ENCODE measurements around the gene MDFI.

Gene MDFI

DNA sequence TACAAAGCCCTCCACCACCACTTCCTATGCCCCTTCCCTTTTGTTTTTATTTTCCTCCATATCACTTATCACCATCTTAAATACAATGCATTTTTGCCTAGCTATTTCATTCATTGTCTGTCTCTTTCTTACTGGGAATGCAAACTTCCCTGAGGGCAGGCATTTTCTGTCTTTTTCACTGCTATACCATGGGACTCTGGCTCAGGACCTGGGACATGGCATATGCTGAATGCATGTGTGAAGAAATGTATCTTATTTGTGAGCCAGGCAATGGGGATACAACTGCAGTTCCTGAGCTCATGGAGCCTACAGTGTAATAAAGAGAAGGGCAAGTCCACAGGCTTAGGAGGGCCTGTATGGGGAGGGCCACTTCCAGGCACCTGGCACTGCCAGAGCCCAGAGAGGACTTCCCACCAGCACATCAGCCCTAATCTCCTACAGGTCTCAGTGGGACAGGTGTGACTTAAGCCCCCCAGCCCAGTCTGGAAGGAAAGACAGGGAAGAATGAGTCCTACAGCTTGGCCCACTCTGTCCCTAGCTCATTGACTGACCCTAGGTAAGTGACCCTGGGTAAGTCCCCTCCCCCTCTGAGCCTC lies 53.9 kb downstream of the MDFI start:
- TF ChIP-seq POLR2A (IDR thresholded peaks at IDR 0.05; ENCODE audit: low read length) (no peak), GATA1 (IDR thresholded peaks at IDR 0.05; ENCODE audit: low read depth, low read length) (no peak)

DNA sequence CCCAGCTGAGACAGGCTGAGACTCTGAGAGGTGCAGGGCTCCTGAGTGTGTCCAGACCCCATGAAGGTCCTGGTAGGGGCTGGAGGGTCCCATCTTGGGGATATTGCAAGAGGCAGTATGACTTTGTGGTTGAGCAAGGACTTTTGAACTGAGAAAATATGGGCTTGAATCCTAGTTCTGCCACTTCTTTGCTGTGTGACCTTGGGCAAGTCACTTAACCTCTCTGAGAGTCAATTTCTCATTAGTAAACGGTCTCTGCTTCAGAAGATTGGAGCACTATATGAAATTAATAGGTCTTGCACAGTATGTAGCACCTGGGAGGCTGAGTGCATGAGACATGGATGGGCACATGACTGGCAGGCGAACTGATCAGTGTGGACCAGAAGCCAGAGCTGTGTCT lies 54.5 kb downstream of the MDFI start:
- no peak for DNase-seq
- TF ChIP-seq GATA1 (IDR thresholded peaks at IDR 0.05; ENCODE audit: low read depth, low read length) = no peak
- no peak for TF ChIP-seq POLR2A (IDR thresholded peaks at IDR 0.05; ENCODE audit: low read length)

More for the DNA sequence above, 53.9 kb downstream of the MDFI start:
- DNase-seq = no peak

GRCh38 chr6:41693281-41694240 lies 55.3 kb downstream of the MDFI start:
- no peak for TF ChIP-seq POLR2A (IDR thresholded peaks at IDR 0.05; ENCODE audit: low read length)
- no peak for DNase-seq

DNA sequence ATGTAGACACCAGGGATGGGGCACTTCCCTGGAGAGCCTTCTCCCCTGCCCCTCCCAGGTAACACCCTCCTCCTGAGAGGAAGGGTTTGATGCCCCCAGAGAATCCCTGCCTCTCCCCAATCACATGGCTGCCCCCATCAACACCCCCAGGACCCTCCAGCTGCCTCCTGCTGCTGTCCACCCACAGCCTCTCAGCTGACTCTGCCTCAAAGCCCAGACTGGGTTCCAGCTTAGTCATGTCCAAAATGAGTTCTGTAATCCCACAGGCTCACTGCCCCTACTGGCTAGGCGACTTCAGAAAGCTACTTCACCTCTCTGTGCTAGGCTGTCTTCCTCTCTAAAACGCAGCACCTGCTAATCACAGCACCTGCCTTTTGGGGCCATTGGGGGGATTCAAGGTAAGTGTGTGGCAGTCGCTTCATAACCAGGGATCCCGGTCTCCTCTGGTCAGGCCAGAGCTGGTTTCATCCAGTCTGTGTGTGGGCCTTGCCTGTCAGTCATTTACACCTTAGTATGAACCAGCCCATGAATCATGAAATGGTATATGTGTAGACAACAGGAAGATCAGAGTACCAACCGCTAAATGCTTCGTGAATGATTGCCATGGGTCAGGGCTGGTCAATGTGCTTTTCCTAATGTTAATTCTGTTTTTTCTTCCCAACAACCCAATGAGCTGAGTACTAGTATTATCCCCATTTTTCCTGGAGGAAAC lies 56.7 kb downstream of the MDFI start:
- TF ChIP-seq POLR2A (IDR thresholded peaks at IDR 0.05; ENCODE audit: low read length) = no peak
- no peak for TF ChIP-seq GATA1 (IDR thresholded peaks at IDR 0.05; ENCODE audit: low read depth, low read length)
- DNase-seq = no peak

DNA sequence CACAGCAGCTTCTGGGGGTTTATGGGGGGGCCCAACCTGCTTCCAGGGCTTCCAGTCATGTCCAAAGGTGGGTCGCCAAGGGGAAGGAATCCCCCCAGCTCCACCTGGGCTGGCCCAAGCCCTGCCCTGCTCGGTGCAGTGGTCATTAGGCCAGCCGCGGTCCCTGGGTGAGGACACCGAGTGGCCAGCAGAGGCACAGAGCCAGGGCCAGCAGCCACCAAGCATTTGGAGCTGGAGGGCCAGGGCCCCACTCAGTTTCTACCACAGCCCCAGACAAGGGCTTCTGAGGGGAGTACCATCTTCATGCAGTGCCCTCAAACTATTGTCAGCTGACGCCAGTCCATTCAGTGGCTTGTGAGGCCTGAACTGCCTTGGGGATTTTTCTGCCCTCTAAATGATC lies 57.6 kb downstream of the MDFI start:
- no peak for DNase-seq
- TF ChIP-seq GATA1 (IDR thresholded peaks at IDR 0.05; ENCODE audit: low read depth, low read length) = no peak

GRCh38 chr6:41696788-41697187 lies 58.5 kb downstream of the MDFI start:
- TF ChIP-seq GATA1 (IDR thresholded peaks at IDR 0.05; ENCODE audit: low read depth, low read length) (no peak), POLR2A (IDR thresholded peaks at IDR 0.05; ENCODE audit: low read length) (no peak)
- DNase-seq = no peak

DNA sequence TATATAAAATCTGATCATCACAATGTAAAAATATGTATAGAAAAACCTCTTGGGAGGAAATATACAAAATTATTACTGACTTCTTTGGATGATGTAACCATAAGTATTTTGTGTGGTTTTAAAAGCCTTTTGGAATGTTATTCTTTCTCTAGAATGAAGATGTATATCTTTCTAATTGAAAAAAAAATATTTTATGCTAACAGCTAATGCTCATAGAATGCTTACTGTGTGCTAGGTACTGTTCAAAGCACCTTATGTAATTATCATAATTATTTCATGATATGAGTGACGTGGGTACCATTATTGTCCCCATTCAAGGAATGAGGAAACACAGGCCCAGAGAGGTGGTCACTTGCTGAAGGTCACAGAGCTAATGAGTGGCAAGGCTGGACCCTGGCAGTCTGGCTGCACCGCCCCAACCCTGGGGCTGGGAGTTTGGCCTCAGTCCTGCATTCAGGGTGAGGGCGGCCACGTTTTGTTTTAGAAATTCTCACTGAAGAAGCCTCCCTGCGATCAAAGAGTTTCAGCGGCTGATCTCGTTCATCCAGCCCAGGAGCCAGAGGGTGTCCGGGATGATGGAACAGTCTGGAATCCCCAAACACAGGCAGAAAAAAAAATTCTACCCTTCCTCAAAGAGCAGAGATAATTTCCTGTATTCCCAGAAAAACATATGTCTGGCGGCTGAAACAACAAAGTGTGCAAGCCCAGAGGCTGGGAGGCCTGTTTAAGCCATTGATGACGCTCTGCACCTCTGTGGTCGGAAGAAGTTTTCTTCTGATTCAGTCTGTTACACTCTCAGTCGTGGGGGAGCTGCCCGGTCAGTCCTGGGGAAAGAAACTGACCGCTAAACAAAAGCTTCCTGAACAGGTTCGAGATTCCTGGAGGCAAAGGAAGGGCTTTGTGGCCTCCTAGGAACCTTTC lies 59.9 kb downstream of the MDFI start:
- no peak for DNase-seq
- TF ChIP-seq GATA1 (IDR thresholded peaks at IDR 0.05; ENCODE audit: low read depth, low read length) (no peak), POLR2A (IDR thresholded peaks at IDR 0.05; ENCODE audit: low read length) (no peak)

DNA sequence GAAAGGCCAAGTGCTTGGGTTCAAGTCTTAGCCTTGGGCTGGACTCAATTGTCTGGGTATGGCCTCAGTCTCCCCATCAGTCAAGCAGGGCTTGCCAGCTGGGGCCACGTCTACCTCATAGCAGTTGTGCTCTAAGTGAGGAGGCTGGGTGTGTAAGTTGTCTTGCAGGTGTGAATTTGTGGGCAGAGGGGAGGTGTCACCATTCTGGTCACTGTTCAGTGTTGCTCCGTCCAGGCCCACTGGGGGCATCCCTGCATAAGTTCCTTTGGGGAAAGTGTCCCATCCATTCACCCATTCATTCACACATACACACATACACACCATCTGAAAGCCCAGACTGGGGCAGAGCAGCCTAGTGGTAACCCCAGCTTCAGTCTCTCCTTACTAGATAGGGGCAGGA lies 60.8 kb downstream of the MDFI start:
- TF ChIP-seq POLR2A (IDR thresholded peaks at IDR 0.05; ENCODE audit: low read length) = no peak
- TF ChIP-seq GATA1 (IDR thresholded peaks at IDR 0.05; ENCODE audit: low read depth, low read length) = no peak
- DNase-seq = no peak

DNA sequence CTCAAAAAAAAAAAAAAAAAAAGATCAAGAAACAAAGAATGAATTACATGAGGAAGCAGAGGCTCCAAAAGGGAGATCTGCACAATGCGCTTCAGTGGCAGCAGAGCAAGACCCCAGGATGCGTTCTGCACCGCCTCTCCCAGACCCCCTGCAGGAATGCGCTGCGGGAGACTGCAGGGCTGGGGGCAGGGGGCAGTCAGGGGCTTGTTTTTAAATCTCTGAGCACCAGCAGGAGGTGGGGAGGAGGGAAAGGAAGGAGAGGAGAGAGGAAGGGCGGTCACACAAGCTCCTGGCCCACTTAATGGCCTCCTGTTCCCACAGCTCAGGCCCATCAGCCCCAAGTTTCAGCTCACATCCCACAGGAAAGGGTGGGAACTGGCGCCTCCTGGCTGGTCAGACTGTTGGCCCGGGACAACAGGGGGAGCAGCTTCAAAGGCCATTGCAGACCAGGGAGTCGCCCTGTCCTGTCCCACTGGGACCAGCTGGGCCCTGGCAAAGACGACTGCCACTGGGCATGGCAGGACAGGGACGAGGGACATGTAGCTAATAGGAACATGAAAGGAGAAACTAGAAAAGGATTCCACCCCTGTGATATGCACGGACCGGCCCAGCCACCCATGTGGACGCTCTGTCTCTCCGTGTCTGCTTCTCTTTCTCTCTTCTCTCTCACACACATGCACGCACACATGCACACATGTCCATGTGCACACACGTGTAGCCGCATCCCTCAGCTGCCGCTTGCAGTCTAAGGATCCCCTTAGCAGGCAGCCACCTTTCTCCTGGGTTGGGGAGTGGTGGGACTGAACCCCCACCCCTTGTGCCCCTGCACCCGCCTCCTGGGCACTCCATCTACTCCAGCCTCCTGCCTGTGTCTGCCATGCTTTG lies 62.4 kb downstream of the MDFI start:
- no peak for DNase-seq
- no peak for TF ChIP-seq GATA1 (IDR thresholded peaks at IDR 0.05; ENCODE audit: low read depth, low read length)
- TF ChIP-seq POLR2A (IDR thresholded peaks at IDR 0.05; ENCODE audit: low read length) = no peak

GRCh38 chr6:41702089-41702745 lies 63.9 kb downstream of the MDFI start:
- DNase-seq = no peak
- TF ChIP-seq POLR2A (IDR thresholded peaks at IDR 0.05; ENCODE audit: low read length) (no peak), GATA1 (IDR thresholded peaks at IDR 0.05; ENCODE audit: low read depth, low read length) (no peak)

- no peak for TF ChIP-seq GATA1 (IDR thresholded peaks at IDR 0.05; ENCODE audit: low read depth, low read length)
- no peak for TF ChIP-seq POLR2A (IDR thresholded peaks at IDR 0.05; ENCODE audit: low read length)
- no peak for DNase-seq
These were observed 64.7 kb downstream of the MDFI start for GRCh38 chr6:41702771-41703494.
